ENCODE measurements around the gene CEP162.
"Not testable (repeated sequence)": the region's sequence is repeated elsewhere in the genome, so short reads cannot be mapped to it uniquely, and the experiment has no call there.

The CEP162 gene

DNA sequence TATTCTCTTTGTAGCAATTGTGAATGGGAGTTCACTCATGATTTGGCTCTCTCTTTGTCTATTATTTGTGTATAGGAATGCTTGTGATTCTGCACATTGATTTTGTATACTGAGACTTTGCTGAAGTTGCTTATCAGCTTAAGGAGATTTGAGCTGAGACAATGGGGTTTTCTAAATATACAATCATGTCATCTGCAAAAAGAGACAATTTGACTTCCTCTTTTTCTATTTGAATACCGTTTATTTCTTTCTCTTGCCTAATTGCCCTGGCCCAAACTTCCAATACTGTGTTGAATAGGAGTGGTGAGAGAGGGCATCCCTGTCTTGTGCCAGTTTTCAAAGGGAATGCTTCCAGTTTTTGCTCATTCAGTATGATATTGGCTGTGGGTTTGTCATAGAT is 116.1 kb downstream of the CEP162 start:
- DNase-seq, result peak; percentile 54
- in situ Hi-C loops (cut with MboI; ENCODE audit: low pct_unique_long_range_greater_than_20kb, low sequenced_read_pairs), result not testable (repeated sequence)

DNA sequence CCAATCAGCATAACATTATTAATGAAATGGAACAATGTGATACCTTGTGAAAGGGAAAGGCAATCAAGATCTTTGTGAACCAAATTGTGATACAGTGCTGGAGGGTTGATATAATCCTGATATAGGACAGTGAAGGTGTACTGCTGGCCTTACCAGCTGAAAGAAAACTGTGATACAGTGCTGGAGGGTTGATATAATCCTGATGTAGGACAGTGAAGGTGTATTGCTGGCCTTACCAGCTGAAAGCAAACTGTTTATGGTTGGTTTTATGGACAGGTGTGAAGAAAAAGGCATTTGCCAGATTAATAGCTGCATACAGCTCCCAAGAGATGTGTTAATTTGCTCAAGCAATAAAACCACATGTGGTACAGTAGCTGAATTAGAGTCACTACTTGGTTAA is 119.9 kb downstream of the CEP162 start:
- in situ Hi-C loops (cut with MboI; ENCODE audit: low pct_unique_long_range_greater_than_20kb, low sequenced_read_pairs), result no loop called here
- DNase-seq, result no peak

DNA sequence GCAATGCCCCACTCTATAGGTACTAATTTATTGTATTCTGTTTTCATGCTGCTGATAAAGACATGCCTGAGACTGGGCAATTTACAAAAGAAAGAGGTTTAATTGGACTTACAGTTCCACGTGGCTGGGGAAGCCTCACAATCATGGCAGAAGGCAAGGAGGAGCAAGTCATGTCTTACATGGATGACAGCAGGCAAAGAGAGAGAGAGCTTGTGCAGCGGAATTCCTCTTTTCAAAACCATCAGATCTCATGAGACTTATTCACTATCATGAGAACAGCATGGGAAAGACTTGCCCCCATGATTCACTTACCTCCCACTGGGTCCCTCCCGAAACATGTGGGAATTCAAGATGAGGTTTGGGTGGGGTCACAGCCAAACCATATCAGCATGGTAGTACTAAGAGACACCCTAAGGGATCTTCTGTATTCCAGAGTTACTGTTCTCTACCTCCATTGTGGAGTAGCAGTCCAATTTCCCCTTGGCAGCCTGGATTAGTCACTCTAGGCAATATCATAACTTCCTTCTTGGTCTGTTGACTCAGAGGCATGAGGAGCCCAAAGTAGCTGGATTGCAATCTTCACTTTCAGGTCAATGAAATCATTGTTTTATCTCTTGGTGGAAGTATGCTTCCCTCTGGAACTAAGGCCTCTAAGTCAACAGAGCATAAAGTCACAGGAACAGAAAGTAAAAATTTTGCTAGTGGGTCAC is 122.1 kb downstream of the CEP162 start:
- in situ Hi-C loops (cut with MboI; ENCODE audit: low pct_unique_long_range_greater_than_20kb, low sequenced_read_pairs); DNase-seq: not testable (repeated sequence)

DNA sequence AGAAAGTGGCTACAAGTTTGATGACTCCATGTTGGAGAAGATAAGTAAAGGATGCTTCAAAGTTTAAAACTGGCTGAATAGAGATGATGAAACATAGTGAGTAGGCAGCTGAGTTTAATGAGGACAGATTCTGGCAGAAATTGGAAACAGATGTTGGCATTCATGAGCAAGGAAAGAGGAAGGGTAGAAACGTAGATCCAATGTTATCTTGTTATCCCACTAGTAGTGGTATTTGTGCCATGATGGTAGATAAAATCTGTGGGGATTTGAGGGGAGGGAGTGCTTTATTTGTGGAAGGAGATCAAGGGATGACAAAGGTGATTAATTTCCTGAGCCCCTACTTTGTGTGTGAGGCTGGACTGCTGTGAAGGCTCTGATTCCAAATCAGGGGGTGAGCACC is 124.4 kb downstream of the CEP162 start:
- DNase-seq, result no peak
- in situ Hi-C loops (cut with MboI; ENCODE audit: low pct_unique_long_range_greater_than_20kb, low sequenced_read_pairs), result no loop called here

DNA sequence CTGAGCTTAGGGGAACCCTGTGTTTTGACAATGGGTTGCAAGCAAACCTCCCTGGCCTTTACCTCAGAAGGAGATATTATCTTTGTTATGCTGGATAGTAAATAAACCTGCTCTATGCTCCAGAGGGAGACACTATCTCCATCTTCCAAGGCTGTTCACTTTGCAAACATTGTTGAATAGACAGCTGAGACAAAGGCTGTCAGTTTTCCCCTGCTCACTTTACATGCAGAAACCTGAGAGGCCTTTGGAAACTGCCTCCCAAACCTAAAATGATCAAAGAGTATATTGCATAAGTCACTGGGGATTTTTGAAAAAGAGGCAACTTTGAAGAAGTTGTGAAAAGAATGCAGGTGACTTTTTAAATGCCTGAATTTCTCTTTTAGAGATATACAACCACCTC is 132.3 kb downstream of the CEP162 start:
- in situ Hi-C loops (cut with MboI; ENCODE audit: low pct_unique_long_range_greater_than_20kb, low sequenced_read_pairs), result no loop called here
- no peak for DNase-seq

DNA sequence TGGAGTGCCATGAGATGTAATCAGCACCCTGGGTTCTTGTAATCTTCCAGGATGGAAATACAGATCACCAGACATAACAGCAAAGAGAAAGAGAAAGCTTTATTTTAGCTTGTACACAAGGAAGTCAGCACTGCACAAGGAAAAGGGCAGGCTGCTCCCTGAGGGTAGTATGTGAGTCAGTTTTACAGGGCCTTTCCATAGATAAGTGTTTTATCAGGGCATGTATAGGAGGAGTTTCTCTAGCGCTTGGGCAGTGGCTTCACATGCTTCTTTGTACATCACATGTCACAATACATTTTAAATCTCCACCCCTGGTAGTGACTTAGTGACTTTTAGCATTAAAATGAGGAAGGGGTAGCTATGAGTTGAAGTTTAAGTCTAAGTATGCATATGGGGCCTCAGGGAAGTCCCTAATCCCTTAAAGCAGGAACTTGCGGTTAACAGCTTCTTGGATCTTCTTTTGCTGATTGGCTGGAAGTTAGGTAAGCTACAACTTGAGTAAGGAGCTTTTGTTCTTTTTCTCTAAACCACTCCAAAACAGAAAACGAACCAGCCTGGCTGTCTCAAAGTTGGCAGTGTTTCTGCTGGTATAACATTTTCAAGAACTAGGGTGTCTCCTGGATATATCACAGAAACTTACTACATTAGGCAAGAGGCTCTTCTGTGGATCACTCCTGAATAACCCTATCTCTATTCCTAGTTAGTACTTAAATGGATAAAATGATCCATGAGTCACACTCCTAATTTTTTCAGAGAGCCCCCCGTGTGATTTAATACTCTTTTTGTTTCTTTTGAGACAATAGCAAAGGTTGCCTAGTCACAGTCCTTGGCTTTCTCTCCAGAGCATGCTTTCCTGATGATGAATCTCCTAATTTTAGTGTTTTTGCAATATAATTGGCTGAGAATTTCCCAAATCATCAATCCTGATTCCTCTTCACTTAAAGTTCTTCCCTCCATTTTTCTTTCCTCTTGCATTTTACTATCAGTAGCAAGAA is 133.7 kb downstream of the CEP162 start:
- peak; percentile 96 for DNase-seq
- in situ Hi-C loops (cut with MboI; ENCODE audit: low pct_unique_long_range_greater_than_20kb, low sequenced_read_pairs), result no loop called here

DNA sequence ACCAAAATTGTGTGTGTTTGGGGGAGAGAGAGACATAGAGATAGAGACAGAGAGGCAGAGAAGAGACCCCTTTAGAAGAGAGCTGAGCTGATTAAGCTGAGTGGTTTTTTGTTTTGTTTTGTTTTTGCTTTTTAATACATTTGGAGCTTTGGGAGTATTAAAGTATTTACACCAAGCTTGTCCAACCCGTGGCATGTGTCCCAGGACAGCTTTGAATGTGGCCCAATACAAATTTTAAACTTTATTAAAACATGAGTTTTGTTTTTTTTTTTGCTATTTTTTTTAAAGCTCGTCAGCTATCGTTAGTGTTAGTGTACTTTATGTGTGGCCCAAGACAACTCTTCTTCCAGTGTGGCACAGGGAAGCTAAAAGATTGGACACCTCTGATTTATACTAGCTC is 137.9 kb downstream of the CEP162 start:
- in situ Hi-C loops (cut with MboI; ENCODE audit: low pct_unique_long_range_greater_than_20kb, low sequenced_read_pairs), result no loop called here
- no peak for DNase-seq

DNA sequence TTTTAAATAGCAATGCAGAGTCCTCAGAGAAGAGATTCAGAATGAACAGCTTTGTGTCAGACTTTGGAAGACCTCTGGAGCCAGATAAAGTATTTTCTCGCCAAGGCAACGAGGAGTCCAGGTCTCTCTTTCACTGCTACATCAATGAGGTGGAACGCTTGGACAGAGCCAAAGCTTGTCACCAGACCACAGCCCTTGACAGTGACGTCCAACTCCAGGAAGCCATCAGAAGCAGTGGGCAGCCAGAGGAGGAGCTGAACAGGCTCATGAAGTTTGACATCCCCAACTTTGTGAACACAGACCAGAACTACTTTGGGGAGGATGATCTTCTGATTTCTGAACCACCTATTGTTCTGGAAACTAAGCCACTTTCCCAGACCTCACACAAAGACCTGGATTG is 138.4 kb downstream of the CEP162 start:
- no peak for DNase-seq
- in situ Hi-C loops (cut with MboI; ENCODE audit: low pct_unique_long_range_greater_than_20kb, low sequenced_read_pairs), result no loop called here

DNA sequence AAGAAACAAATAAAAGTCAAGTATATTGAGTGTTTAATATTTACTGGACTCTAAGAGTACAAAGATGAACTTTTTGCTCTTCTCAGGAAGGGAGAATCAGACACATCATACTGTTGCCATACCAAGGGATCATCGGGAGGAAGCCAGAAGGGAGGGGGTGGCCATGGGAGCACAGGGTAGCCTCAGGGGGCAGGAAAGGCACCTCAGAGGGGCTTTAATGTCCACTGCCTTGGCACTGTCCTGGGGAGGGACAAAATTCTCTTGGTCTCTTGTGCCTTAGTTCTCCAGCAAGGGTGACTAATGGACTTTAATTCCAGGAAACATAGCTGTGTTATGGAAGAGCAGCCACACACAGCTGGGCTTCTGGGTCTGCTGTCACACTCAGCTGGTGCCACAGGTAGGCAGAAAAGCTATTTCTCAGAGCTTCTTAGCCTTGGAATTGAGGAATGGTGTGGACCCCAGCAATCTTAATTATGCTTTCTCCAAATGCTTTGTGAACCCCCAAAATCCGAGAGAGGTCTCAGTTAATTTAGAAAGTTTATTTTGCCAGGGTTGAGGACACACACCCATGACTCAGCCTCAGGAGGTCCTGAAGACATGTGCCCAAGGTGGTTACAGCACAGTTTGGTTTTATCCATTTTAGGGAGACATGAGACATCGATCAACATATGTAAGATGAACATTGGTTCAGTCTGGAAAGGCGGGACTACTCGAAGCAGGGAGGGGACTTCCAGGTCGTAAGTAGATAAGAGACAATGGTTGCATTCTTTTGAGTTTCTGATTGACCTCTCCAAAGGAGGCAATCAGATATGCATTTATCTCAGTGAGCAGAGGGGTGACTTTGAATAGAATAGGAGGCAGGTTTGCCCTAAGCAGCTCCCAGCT is 140.7 kb downstream of the CEP162 start:
- in situ Hi-C loops (cut with MboI; ENCODE audit: low pct_unique_long_range_greater_than_20kb, low sequenced_read_pairs), result no loop called here
- no peak for DNase-seq

DNA sequence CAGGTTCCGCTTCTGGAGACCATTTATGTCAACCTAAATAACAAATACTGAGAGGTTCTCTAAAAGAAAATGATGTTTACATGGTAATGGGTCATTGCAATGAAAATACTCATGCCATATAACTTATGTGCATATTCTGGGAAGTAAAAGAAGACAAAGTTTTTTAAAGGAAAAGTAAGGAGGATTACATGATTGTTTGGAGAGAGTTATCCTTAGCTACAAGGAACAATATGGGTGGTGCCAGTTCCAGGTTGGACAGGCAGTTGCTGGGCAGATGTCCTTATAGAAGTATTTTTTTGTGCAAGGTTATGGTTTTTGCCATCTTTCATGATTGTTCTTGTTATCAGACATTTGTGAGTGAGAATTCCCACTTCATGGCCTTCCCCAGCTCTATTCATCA is 141.4 kb downstream of the CEP162 start:
- in situ Hi-C loops (cut with MboI; ENCODE audit: low pct_unique_long_range_greater_than_20kb, low sequenced_read_pairs), result no loop called here
- DNase-seq, result no peak

DNA sequence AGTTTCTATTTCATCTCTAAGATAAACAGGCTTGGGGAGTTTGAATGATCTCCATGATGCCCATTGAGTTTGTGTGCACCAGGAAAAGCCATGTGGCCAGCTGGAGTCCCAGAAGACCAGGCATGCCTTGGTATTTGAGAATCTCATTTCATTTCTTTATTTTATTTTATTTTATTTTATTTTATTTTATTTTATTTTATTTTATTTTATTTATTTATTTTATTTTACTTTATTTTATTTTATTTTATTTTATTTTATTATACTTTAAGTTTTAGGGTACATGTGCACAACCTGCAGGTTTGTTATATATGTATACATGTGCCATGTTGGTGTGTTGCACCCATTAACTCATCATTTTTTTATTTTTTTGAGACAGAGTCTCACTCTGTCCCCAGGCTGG is 142.7 kb downstream of the CEP162 start:
- in situ Hi-C loops (cut with MboI; ENCODE audit: low pct_unique_long_range_greater_than_20kb, low sequenced_read_pairs); DNase-seq: not testable (repeated sequence)

DNA sequence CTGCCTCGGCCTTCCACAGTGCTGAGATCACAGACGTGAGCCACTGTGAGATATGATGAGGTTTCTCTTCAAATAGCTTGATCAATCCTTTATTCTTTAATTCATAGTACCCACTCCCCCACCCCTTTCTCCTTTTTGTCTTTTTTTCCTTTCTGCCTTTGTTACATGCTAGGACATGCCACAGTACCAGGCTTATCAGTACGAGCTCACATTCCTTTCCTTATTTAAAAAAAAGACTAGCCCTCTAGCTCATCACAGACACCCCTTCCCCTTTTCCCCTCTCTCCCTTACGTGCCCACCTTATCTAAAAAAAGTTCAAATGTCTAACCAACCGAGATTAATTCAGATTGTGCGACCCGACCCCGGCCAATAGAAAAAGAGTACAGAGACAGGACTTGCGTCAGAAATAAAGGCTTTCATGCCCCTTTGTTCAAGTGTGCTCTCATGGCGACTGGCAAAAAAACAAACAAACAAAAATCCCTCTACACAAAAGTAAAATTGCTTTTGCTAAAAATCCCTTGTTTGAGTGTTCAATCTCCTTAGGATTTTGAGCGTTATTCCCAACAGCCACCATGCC is 144.7 kb downstream of the CEP162 start:
- in situ Hi-C loops (cut with MboI; ENCODE audit: low pct_unique_long_range_greater_than_20kb, low sequenced_read_pairs), result no loop called here
- DNase-seq, result no peak

DNA sequence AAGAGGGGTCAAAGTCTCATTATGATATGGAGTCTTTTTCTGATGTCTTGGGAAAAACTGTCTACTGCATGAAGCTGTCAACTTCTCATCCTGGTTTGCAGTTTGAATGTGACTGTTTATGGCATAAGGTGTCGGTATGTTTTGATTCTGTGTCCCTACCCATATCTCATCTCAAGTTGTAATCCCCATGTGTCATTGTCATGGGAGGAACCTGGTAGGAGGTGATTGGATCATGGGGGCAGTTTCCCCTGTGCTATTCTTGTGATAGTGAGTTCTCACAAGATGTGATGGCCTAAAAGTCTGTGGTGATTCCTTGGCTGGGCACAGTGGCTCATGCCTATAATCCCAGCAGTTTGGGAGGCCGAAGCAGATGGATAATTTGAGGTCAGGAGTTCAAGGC is 146.2 kb downstream of the CEP162 start:
- DNase-seq, result no peak
- in situ Hi-C loops (cut with MboI; ENCODE audit: low pct_unique_long_range_greater_than_20kb, low sequenced_read_pairs), result no loop called here

DNA sequence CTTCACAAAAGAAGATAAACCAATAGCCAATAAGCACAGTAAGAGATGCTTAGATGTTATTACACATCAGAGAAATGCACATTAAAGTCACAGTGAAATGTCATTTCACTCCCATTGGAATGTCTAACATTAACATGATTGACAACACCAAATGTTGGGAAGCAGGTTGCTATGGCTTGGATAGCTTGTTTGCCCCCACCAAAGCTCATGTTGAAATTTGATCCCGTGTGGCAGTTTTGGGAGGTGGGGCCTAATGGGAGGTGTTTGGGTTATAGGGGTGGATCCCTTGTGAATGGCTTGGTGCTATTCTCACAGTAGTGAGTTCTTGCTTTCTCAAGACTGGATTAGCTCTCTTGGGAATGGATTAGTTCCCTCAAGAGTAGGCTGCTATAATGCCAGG is 149.1 kb downstream of the CEP162 start:
- DNase-seq, result no peak
- in situ Hi-C loops (cut with MboI; ENCODE audit: low pct_unique_long_range_greater_than_20kb, low sequenced_read_pairs), result no loop called here

DNA sequence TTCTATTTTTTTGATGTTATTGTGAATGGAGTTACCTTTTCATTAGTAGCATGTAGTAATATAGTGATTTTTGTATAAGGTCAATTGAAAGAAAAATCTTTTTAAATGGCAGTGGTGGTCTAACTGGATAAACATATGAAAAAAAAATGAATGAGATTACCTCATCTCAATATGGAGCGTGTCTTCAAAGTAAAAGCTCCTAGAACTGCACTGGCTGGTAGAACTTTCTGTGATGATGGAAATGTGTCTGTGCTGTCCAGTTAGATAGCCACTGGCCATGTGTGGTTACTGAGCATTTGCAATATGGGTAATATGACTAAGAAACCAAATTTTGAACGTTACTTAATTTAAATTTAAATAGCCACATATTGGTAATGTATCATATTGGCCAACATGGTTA is 149.8 kb downstream of the CEP162 start:
- no peak for DNase-seq
- in situ Hi-C loops (cut with MboI; ENCODE audit: low pct_unique_long_range_greater_than_20kb, low sequenced_read_pairs), result no loop called here

DNA sequence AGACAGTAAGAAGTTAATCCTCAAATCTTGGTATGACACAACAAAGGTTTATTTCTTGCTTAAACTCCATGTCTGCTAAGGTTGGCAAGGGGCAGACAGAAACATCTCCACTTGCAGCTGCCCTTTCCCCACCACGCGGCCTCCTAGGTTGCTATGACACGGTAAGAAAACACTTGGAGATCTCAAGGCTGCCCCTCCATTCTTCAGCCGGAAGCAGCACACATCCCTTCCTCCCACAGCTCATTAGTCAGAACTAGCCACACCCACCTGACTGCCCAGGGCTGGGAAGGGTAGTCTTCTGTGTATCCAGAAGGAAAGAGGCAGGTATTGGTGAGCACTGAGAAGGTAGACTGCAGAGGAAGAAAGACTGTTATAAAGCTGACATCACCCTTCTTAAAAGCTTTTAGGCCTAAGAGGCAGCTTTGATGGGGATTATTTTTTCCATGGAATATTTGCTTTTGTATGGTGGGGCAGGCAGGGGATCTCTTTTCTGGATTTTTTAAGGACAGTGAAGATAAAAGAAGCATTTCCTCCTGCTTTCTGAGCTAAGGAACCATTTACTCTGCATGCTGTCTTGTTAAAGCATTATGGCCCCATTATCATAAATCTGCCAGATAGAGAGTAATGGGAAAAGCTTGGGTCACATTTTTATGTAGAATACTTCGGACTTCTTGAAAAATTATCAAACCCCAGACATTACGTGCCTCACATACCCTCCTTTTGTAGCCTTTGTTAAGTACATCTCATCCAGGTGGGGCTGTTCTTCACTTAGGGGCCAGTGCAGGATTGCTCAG is 152.3 kb downstream of the CEP162 start:
- in situ Hi-C loops (cut with MboI; ENCODE audit: low pct_unique_long_range_greater_than_20kb, low sequenced_read_pairs), result no loop called here
- DNase-seq, result no peak
